GM21390 (cell line): ENCODE results near the gene MACF1.
"Not testable (repeated sequence)": the region's sequence is repeated elsewhere in the genome, so short reads cannot be mapped to it uniquely, and the experiment has no call there.

ENCODE experiments used
- ATAC-seq: cut with Tn5 transposase; IDR thresholded peaks from one replicate; pipeline ENCODE4 v1.9.1; 2021; ENCODE audit not compliant: unreplicated experiment

Gene MACF1

DNA sequence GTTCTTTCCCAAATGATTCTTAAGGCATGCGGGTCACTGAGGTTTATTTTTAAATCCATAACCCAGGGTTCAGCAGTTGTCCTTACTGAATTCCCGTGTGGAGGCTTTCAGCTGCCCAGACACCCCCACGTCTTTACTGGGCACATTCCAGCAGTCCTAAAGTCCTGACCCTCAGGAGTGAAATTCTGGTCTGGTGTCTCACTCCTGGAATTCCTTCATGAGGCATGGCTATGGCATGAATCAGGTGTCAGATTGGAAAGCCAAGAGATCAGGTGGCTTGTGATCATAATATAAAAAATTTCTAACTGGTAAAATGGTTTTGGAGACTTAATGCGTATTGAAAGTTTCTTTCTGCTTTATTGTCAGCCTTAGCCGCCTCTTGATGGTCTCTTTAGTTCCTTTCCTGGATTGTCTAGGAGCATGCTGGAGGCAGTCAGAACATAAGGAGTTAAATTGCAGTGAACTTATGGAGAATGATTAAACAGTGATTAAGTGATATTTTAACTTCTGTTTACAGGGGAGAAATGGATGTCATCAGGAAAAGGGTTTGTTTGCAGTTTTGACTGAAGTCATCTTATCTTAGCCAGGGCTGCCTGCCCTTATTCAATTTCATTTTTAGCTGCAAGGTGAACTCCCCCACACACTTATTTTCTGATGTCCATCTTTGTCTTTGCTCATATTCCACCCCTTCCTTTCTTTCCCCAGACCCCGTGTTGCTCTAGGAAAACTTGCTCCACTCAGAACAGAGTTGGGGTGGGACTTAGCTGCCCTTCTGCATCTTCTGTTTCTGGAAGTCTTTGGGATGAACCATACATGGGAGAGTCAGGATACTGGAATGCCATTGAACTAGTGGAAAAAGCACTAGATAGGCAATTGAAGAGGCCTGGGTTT lies 25.7 kb upstream of the MACF1 start:
- no peak for ATAC-seq

DNA sequence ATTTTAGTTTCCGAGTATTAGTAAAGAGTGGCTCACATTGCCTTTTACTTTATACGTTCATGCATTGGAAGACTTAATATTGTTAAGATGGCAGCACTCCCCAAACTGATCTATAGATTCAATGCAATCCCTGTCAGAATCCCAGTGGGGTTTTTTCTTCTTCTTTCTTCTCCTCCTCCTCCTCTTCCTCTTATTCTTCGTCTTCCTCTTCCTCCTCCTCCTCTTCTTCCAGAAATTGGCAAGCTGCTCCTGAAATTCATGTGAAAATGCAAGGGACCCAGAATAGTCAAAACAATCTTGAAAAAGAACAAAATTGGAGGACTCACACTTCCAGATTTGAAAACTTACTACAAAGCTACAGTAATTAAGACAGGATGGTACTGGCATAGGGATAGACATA lies 23.2 kb upstream of the MACF1 start:
- no peak for ATAC-seq

DNA sequence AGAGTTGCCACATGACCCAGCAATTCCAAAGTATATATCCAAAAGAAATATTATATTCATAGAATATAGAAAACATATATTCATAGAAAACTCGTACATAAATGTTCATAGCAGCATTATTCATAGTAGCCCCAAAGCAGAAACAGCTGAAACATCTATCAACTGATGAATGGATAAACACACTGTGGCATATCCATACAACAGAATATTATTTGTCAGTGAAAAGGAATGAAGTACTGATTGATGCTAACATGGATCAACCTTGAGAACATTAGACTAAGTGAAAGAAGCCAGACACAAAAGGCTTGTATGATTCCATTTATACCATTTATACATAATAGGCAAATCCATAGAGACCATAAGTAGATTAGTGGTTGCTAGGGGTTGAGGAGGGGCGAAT lies 21.7 kb upstream of the MACF1 start:
- ATAC-seq = no peak

DNA sequence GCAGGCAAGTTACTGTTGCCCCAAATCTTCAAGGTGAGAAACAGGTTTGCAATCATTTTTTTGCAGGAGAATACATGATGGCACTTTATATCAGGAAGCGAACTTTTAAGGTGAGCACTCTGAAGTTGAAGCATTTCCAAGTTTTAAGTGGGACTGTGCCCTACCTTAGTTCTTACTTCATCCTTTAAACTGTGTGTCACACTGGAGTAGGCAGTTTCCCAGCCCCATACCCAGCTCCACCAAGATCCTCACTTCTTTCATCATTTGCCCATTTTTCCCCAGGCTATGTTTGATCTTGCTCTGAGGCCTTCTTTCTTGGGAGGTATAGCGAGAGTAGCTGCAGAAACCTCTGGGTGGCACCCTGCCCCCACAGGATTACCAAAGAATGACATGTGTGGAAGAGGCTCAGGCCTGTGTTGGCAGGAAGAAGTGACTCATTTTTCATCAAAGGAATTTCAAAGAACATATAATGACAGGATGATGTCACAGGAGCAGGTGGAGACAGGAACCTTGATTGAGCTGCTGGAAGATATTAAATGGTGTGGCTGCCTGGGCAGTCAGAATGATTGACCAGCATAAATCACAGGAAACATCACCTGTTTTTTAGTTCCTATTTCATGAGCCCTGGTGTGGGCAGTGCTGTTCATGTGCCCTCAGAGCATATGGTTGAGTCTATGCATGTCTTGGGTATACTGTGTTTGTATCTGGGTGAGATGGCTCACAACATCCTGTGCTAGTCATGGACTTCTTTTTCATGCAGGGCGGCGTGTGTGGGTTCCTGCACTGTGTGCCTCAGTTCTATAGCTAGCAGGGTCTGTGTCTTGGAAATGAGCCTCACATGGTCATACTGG lies 20.8 kb upstream of the MACF1 start:
- peak; percentile 58 for ATAC-seq

DNA sequence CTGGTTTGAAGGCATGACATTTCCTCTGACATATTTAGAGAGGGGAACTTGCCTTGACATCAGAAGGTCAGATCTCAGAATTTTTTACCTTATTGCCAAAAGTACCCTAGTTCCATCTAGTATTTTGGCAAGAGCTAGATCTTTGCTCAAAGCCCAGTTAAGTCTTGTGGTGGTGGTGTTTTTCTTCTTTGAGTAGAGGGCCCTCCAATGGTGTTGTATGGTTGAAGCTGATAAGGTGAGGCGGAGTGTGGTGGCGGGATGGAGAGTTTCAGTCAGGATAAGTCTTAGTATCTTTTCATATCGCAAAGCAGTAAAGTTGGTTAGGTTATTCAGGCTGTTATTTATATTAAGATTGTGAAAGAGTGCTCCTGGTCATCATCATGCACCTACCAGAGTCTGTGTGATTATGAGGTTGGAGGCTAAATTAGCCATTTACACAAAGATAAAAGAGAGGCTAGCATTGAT lies 20.1 kb upstream of the MACF1 start:
- no peak for ATAC-seq

DNA sequence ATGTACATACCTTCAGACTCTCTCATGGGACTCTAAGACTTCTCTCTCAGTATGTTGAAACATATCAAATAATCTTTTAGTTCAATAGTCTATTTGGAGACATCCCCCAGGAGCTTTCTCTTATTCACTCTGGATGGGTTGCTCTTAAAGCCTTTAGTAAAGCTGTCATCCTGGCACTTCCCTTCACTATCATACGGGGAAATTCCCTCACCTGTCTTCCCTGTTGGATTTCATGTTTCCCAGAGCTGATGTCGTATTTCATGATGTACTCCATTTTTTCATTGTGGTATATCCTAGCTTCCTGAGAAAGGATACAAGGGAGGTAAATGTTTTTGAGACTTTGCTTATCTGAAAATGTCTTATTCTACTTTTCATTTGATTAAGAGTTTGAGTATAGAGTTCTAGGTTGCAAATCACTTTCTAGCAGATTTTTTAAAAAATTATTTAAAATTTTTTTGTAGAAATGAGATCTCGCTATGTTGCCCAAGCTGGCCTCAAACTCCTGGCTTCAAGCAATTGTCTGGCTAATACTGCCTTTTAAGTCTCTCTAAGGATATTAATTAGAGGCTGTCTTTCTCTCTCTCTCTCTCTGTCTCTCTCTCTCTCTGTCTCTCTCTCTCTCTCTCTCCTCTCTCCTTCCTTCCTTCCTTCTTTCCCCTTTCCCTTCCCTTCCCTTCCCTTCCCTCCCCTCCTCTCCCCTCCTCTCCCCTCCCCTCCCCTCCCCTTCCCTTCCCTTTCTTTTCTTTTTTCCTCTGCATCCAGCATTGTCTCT lies 17.0 kb upstream of the MACF1 start:
- ATAC-seq = no peak

DNA sequence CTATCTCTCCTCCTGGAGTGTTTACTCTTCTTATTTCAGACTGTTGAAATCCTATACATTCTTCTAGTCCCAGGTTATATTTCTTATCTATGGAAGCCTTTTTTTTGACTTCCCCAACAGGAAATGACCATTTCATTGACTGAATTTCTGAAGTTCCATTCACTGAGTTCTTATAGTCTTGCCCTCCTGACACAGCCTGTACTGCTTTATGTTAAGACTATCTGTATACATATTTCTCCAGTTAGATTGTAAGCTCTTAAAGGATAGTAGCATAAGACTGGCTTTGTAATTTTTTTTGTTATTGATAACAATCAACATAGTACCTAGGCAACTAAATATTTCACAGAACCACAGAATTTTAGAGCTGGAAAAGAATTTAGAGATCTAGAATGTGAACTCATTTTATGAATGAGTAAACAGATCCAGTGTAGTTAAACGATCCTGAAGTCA lies 14.9 kb upstream of the MACF1 start:
- ATAC-seq = no peak

DNA sequence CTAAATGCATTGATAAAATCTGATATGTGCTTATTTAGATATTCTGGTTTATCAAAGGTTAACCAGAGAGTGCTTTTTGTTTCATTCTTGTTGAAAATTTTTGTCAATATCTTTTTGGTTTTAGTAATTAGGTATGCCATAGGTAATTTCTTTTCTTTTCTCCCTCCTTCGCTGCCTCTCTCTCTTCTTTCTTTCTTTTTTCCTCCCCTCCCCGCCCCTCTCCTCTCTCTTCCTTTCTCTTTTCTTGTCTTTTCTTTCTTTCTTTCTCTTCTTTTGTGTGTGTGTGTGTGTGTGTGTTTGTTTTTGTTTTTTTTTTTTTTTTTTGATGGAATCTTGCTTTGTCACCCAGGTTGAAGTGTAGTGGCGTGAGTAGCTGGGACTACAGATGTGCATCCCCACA lies 14.4 kb upstream of the MACF1 start:
- ATAC-seq = no peak

DNA sequence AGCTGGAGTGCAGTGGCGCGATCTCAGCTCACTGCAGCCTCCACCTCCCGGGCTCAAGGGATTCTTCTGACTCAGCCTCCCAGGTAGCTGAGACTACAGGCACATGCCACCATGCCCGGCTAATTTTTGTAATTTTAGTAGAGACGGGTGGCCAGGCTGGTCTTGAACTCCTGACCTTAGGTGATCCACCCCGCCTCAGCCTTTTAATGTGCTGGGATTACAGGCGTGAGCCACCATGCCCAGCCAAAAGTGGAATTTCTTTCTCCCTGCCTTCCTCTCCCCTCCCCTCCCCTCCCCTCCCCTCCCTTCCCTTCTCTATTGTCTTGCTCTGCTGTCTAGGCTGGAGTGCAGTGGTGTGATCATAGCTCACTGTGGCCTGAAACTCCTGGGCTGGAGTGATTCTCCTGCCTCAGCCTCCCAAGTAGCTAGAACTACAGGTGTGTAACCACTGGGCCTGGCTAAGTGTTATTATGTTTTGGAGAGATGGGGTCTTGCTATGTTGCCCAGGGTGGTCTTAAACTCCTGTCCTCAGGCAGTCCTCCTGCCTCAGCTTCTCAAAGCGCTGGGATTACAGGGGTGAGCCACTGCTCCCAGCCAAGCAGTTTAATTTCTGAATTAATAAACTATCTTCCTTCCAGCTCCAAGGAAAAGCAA lies 10.0 kb upstream of the MACF1 start:
- ATAC-seq = no peak

DNA sequence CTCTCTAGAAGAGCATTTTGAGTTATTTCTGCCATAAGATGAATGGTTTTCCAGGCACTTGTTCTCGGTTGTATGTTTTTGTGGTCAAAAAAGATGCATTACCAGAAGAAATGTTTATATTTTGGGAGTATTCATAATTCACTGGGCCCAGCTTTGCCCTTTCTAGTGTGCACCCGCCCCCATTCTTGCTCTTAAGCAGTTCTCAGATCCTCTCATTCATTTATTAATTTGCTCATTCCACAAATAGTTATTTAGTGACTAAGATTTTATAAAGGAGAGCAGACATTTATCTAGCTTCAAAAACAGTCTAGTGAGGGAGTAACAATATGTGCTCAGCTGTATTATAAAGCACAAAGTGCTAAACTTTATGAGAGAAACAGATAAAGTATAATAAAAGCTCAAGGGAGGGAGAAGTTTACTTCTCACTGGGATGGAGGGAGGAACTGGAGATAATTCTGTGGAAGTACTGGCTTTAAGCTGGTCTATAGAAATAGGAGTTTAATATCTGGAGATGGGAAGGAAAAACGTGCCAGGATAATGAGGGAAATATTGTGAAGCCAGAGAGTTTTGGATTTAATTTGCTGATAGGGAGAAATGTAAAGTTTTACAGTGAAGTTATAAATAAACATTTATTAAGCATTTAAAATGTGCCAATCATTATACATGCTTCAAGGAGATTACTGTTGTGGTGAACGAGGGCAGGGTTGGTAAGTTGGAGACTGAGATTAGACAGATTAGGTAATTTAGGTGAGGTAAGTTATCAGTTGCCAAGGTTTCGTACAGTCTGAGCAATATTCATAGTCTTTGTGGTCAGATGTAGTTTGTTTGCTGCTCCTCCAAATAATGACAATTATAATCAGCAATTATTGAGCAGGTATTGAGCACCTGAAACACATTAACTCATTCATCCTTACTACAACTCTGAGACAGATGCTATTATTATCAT lies 9.1 kb upstream of the MACF1 start:
- no peak for ATAC-seq

DNA sequence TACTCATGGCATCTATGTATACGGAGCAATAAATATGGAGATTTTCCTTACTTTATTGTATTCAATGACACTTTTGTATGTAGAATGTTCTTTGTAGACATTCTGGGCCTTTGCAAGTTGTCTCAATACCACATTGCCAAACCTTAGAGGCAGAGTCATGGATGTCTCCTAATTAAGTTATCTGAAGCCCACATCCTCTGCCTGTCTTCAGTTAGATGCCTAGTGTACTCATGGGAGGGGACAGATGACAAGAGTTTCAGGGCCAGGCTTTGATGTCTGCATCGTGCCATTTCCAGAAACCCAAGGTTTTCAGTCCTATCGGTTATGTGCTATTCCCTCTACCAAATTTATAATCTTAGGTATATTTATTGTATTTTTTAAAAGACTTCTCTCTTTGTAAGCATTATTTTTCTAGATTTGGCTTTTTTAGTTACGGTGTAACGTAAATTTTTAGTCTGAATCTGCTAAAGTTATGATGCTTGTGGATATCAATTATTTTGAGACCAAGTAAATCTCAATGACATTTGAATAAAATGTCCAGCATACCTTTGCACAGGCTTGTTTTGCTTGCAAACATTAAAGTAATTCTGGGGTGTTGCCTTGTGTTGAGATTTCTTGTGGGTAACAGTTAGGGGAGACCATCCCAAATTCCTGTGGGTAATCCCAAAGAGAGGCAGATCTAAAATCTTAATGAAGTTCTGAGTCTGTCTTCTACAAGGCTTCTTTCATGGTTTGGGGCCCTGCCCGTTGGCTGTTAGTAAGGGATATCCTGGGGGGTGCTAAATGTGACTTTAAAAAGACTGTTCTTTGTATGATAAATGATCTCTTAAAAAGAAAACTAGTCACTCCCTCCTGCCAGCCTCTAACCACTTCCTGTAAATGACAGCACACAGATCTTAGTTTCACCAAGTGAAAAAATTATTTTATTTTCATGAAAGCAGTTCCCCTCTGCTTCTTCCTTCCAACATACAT lies 8.0 kb upstream of the MACF1 start:
- ATAC-seq = peak; percentile 41

DNA sequence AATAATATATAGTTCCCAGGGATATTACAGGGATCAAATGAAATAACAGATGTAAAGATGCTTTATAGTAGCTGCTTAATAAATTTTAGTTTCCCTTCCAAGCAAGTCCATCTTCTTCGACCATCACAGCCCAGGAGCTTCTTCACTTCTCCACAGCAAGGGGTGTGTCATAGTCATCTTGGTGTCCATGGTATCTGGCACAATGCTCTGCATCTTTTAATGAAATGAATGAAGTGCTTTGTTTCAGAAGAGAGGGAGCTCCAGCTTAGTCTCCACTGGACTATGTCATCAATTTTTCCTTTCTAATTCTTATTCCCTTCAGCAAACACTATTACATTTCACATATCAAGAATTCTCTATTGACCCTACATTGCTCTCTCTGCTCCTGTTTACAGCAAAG lies 4.9 kb upstream of the MACF1 start:
- ATAC-seq = no peak

DNA sequence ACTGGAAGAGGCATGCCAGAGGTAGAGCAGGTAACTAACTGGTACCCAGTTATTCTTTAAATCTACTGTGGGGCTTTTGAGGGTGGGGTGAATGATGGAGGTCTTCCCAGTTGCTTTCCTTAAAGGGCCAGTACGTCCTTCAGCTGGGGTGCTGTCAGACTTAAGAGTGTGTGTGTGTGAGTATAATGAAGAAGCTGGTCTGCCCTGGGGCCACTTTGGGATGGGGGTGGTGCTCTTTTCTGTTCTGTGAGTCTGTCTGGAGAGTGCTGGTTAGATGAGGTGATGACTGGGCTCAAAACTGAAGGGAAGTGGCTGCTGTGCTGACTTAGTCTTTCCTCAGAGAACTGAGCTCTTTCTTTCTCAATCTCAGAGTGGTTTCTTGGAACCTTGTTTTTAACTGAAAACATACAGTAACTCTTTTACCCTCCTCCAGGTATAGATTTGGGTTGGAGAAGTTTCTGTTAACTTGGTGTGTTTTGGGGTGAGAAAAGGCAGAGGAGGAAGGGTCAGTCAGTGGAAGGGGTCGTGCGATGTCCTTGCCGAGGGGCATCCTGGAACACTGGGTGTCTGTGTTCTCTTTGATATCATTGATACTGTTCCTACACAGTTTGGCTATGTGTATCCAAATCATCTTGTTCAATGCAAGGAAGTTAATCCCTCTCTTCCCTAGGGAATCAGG lies 746 bp downstream of the MACF1 start:
- ATAC-seq = no peak

DNA sequence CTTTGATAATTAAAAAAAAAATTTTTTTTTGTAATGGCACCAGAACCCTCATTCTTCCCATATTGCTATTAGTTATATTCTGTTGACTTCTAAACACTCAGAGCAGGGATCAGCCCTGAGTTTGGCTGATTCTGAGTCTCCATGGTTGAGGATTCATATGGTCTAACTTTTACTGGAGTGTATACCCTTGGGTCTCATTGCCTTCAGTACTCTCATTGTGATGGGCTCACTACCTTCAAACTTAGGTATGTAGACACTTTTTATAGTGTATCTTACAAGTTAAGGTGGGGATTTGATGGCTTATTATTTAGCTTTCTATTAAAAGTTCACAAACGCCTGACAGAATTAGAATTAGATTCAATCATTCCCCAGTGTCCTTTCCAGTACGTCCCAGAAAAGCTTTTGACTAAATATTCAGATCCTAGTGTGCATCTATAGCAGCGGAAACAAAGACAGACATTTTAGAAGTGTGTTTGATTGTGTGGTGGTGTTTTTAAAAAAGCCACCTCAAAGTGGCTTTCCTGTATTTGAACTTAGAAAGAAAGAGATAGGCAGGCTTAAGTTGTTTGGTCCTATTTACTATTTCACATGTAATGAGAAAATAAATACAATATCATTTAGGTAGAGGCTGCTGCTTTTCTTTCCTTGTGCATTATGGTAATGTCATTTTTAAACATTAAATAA lies 1.4 kb downstream of the MACF1 start:
- no peak for ATAC-seq

DNA sequence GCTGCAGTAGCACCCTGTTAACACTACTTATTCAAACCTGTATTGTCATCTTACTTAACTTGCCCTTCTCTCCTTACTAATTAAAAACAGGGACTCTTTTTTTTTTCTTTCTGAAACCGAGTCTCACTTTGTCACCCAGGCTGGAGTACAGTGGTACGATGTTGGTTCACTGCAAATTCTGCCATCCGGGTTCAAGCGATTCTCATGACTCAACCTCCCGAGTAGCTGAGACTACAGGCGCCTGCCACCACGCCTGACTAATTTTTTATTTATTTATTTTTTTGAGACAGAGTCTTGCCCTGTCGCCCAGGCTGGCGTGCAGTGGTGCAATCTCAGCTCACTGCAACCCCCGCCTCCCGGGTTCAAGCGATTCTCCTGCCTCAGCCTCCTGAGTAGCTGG lies 3.9 kb downstream of the MACF1 start:
- not testable (repeated sequence) for ATAC-seq

DNA sequence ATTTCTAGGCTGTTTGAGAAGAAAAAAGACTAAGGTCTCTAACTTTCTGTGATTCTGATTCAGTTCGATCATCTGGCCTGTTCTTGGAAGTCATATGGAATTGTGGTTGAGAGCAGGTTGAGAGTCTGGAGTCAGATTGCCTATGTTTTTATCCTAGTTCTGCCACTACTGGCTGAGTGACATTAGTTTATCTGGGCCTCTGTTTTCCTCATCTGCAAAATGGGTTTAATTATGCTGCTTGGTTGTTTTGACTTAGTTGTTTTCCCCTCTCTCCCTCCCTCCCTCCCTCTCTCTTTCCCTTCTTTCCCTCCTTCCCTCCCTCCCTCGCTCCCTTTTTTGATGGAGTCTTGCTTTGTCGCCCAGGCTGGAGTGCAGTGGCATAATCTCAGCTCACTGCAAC lies 6.2 kb downstream of the MACF1 start:
- ATAC-seq = no peak

DNA sequence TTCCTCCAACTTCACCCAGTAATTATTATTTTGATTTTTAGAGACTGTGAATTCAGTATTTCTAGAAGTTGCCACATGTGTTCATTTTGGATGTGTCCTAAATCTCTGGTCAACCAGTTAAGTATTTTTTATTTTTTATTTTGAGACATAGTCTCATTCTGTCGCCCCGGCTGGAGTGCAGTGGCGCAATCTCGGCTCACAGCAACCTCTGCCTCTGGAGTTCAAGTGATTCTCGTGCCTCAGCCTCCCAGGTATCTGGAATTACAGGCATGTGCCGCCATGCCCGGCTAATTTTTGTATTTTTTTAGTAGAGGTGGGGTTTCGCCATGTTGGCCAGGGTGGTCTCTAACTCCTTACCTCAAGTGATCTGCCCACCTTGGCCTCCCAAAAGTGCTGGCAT lies 8.0 kb downstream of the MACF1 start:
- ATAC-seq = no peak
